ENCODE data around the gene TPM4.
"Not testable (repeated sequence)": the region's sequence is repeated elsewhere in the genome, so short reads cannot be mapped to it uniquely, and the experiment has no call there.

The TPM4 gene

DNA sequence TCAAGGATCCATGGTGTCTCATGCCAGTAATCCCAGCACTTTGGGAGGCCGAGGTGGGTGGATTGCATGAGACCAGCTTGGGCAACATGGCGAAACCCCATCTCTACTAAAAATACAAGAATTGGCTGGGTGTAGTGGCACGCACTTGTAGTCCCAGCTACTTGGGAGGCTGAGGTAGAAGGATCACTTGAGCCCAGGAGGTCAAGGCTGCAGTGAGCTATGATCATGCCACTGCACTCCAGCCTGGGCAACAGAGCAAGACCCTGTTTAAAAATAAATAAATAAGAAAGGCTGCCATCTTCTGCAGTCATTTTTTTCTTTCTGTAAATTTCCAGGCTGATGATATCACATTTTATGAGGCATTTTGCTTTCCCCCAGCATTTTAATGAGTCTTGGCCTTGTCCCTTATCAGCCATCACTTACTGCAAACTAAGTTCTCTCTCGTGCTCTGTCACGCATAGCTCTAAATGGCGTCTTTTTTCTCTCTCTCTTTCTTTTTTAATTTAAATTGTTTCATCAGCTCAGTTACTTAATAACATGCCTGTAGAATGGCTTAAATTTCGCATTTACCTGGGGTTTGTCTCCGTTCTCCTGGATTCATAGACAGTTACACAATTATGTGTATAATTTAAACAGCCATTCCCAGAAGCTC lies 23.1 kb downstream of the TPM4 start:
- DNase-seq: not testable (repeated sequence)

DNA sequence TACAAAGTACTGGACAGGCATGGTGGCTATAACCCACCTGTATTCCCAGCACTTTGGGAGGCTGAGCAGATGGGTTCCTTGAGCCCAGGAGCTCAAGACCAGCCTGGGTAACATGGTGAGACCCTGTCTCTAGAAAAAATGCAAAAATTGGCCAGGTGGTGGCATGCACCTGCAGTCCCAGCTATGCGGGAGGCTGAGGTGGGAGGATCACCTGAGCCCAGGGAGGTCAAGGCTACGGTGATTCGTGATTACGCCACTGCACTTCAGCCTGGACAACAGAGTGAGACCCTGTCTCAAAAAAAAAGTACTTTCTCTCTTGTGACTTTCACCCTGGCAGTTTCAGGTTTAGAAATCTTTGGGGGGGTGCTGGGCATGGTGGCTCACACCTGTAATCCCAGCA lies 24.2 kb downstream of the TPM4 start:
- DNase-seq: no peak

DNA sequence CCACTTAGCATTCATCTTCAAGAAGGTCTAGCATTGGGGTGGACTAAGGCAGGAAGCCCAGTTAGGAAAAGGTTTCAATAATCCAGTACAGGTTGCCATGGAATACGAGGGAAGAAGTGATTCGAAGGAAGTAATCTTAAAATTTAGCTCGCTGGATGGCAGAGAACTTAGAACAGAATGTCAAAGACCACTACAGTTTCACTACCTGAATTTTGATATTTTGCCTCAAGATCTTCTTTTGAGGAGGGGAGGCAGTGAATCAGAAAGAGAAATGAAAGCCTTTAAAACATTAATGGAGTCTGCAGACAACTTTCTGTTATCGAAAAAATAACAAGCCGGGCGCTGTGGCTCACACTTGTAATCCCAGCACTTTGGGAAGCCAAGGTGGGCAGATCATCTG lies 28.4 kb downstream of the TPM4 start:
- no peak for DNase-seq

DNA sequence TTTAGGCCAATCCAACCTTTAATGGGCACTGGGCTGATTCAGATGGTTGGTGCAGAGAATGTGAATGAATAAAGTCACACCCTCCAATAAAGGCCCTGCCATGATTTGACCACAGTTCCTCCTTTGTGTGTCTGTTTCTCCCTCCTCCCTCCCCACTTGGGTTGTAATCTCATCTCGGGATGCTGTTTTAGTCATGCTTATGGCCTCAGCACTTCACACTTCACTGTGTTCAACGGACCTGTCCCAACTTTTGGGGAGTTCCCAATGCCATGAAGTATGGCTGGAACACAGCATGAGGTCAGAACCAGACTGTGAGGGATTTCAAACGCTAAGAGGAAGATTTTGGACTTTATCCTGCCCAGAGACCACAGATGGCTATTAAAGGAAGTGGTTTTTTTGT lies 29.8 kb downstream of the TPM4 start:
- DNase-seq: peak; percentile 80 to 91

DNA sequence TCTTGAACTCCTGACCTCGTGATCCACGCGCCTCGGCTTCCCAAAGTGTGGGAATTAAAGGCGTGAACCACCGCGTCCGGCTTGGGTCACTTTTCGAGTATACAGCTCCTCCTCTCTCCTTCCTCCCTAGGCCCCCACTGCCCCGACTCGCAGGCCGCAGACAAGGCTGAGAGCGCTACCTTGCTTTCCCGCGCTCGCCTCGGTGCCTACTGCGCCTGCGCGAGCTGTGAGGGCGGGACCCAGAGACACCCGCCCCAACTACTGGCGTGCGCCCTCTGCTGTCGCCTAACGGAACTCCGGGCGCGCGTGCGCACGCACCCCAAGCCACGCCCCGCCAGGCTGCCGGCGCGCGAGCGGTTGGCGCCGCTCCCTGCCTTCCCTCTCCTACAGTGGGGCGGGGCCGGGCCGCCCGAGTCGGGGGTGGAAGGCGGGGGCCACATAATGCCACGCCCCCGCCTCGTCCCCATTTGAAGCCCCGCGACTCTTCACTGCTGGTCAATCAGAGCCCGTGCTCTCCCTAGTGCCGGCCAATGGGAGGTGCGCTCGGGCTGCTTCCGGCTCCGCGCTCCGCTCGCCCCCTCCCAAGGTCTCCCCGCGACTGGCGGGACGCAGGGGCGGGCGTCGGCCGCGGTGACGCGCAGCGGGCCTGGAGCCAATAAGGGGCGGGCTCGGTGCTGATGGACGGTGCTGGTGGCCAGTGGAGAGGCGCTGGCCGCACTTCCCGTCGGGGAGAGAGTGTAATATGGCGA lies 35.0 kb downstream of the TPM4 start, which contains the start of gene RAB8A:
RAB8A (plus strand) TSS at position 730 of the 749 bp plus-strand sequence; CDS start at position 743, 13 bp downstream.
- DNase-seq: peak; percentile 99 to 100

DNA sequence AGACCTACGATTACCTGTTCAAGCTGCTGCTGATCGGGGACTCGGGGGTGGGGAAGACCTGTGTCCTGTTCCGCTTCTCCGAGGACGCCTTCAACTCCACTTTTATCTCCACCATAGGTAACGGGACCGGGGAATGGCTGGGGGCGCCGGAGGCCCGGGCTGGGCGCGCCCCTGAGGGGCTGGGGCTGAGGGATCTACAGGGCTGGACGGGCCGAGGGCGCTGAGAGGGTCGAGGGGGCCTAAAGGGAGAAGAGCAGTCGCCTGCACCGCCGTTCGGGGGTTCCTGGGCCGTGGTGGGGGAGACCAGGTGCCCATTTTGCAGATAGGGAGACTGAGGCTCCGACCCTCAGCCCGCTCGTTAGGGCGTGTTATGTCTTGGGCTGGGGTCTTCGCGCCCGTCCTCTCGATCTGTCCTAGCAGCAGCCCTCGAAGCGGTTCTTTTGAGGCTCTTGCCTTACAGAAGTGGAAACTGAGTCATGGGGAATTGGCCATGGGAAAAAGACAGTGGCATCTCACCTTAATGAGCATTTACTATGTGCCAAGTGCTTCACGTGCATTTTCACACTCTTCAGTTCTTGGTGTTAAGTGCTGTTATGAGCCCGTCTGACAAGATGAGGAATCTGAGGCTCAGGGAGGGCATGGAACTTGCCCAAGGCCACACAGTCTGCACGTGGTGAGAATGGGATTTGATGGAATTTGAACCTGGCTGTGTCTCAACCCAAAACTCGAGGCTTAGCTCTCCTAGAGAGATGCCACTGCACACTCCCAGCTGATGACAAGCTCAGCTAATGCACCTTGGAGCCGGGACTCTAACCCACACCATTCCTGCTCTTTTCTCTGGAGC lies 35.8 kb downstream of the TPM4 start:
- no peak for DNase-seq

DNA sequence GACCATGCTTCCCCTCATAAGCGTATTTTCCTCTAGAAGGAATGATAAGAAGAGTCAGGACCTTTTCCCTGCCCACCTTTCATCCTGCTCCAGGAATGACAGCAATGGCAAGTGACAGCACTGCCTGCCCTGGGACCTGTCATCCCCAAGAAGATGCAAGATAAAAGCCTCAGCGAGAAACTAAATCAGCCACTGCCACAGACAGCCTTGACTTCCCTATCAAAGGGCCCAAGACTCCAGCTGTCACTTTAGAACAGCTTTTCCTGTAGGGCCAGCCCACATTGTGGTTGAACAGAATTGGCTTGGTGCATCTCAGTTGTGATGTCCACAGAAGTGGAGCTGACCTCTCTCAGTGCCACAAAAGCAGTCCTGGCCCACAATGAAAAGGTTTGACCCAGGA lies 36.5 kb downstream of the TPM4 start:
- DNase-seq: no peak

DNA sequence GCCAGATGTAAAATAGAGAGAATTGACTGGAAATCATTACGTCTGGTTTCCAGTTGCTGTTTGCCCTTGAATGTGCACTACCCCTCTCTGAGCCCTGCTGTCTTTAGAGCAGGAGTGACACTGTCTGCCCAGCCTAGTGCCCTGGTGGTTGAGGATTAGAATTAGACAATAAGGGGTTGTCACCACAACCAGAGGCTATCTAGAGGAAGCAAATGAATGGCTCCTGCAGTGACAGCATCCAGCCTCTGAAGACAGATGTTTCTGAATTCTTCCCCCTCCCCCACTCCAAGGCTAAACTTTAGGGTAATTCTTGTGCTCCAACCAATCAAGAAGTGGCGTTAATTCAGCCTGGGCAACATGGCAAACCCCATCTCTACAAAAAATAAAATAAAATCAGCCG lies 37.4 kb downstream of the TPM4 start:
- DNase-seq: no peak

DNA sequence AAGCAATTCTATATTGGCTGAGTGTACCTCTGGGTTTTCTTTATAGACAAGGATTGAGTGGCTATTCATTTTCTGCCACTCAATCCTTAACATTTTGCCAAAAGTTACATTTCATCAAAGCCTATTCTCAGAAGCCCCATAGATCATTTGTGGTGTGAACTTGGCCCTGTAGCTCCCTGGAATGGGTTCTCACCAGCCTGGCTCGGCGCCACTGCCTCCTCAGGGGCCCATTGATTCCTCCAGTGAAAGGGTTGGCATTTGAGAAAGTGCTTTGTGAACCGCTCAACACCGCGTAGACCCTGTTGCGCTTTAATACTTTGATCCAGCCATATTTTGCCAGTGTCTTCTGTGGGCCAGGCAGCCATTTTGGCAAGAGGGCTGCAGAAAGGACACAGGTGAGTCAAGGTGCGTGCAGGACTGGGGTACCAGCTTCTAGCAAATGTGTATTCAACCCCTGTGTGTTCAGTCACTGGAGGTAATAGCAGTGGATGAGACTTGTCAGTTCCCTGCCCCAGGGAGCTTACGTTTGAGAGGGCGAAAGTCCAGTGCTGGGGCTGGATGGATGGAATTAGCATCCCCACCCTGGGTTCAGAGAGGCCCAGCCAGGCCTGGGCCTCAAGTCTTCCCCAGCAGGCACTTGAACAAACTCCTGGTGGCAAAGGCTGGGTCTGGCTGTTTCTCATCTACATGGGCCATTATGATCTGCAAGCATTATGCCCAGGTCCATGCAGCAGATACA lies 39.2 kb downstream of the TPM4 start:
- DNase-seq: no peak

DNA sequence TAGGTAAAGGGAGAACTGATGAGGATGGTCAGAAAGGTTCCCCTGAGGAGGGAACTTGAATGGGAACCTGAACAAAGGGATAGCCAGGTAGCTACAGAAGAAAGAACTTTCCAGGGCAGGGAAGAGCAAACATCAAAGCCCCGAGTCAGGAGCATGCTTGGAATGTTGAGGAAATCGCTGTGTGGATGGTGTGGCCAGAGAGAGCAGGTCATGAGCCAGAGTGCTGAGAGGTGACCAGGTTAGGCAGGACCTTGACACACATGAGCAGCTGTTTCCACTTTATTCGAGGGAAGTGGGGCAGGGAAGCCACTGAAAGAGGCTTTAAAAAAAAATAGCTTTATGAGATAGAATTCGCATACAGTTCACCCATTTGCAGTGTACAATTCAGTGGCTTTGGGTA lies 39.8 kb downstream of the TPM4 start:
- DNase-seq: no peak

DNA sequence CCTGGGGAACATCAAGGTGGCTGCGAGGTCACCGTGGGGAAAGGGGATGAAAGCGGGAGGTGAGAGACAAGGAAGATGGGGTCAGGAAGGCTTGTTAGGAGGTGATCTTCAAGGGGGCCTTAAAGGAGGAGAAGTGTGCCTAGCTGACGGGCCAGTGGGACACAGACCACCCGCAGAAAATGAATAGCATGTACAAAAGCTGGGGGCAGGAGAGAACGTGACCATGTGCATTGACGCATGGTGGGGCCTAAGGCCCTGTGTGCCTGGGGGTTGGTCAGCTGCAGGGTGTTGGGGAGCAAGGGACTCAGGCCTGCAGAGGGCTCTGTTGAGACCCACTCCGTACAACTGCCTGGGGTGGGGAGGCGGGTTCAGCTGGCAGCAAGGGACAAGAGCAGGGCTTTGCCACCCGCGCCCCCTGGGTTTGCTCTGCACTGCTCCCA lies 41.3 kb downstream of the TPM4 start:
- no peak for DNase-seq

DNA sequence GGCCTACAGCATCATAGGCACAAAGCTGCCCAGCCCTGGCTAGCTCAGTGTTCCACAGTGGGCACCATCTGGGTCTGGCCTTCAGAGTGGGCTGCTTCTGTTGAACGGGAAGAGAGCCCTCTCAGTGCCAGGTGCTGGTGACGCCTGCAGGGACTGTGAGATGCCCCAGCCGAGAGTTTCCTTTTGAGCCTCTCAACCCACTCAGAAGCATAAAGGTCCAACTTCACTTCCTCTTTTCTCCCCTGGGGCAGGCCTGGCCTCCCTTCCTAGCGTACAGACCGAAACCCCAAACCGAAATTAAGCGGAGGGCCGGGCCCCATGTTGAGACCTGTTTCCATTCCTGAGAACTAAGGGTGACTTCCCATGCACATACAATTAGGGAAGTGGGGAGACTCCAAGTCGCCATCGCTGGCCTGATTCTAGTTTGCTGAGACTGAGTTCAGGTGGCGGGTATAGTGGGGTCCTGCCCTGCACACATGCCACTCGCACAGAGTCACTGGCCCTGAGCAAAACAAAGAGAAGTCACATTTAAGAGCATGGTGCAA lies 42.3 kb downstream of the TPM4 start:
- peak; percentile 91 to 94 for DNase-seq

DNA sequence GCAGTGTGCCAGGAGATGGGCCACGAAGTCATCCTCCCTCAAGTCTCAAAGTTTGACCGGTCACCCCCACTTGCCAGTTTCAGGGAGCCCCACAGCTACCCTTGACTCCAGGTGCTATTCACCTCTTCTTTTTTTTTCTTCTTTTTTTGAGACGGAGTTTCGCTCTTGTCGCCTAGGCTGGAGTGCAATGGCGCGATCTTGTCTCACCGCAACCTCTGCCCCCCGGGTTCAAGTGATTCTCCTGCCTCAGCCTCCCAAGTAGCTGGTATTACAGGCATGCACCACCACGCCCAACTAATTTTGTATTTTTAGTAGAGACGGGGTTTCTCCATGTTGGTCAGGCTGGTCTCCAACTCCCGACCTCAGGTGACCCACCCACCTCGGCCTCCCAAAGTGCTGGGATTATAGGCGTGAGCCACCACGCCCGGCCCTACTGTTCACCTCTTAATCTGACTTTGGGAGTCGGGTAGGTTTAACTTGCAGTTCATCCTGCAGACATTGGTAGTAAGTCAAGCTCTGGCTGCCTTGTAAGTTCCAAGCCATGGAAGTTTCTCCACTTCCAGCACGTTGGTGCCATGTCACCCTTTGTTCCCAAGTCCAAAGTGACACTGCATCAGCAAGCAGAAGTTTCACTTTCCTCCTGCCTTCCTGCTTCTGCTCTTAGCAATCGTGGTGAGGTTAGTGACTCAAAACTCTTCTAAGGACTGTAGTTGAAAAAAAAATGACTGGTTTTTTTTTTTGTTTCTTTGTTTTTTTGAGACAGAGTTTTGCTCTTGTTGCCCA lies 43.0 kb downstream of the TPM4 start:
- peak; percentile 84 to 92 for DNase-seq

DNA sequence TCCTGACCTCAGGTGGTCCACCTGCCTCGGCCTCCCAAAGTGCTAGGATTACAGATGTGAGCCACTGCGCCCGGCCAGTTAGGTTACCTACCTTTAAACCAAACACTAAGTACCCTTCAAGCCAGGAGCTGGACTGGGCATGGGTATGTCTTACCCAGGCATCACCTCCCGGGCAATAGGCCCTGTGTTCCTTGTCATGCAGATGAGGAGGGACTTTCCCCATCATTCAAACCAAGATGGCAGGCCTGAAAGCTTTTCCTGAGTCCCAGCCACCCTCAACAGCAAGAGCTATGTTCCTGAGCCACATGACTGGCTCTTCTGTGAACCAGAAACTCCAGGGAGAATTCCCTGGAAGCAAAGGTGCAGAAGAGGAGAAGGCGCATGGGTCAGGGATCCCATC lies 44.8 kb downstream of the TPM4 start:
- no peak for DNase-seq

DNA sequence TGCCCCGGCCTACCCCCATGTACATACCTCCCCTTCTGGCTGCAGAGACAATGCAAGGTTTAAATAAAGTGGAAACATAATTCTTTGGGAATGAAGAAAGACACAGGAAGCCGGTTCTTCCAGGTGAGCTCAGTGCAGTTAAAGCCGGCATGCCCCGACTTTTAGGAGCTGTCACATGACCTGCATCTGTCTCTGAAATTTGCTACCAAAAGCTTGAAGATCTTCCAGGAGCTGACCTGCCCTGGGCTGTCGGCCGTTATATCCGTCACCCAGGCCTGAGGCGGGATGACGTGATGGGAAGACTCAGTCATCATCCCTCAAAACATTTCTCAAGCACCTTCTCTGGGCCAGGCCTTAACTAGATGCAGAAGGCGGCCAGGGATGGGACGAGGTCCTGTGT lies 45.7 kb downstream of the TPM4 start:
- no peak for DNase-seq

DNA sequence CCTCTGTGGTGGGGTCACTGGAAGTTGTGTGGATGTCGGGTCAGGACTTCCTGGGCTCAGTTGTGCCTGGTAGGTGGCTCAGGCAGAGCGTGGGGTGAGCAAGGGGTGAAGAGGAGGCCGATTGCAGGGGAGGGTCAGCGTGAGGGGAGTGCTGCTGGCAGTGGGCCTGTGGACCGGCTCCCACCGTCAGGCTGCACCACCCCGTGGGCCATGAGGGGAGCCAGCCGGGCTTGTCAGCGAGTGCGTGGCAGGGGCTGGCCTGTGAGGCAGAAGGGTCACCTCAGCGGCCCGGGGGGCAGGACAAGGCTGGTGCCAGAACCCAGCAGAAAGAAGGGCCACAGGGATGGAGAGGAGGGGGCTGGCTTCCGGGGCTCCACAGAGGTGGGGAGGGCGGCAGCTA lies 48.7 kb downstream of the TPM4 start:
- DNase-seq: no peak

DNA sequence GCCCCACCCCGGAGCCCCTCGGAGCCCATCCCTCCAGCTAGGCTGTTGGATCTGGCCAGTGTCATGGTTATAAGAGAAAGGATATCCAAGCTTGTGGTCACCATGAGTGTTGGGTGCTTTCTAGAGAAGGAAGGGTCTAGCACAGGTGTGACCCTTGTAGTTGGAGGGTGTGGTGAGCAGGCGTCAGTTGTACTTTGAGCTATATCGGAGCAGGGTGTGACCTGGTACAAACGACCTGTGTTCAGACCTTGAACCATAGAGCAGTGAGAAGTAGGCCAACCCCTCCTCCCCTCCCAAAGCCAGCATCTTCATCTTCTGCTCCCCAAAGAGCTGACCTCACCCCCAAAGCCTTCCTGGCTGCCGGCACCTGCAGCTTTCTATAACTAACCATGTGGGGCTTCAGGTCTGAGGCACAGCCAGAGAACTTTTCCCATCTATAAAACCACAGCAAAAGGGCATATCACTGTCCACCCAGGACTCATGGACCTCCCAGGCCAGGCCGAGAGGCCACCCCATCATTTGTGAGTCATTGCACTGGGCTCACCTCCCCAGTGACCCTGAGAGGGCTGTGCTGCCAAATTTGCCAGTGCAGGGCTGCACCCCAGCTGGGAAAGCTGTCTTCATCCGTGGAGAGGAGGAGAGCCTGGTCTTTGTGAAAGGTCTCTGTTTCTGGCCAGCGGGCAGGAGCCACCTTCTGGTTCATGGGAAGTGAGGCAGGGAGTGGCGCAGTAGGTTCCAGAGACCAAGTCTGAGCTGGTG lies 49.6 kb downstream of the TPM4 start:
- DNase-seq: no peak

DNA sequence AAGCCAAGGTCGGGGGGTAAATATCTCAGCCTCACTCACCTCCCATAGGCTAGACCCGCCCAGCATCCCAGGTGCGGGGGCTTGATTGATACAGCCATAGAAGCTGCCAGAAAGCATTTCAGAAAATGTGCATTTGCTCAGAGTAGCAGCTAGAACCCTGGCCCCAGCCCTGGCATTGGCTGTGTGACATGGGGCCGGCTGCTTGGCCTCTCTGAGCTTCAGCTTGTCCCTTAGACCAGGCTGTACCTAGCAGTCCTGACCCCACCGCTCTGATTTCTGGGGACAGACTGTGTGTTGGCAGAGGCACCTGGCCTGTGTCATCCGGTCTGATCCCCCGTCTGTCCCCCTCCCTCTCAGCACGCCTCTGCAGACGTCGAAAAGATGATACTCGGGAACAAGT lies 50.8 kb downstream of the TPM4 start:
- DNase-seq: no peak

DNA sequence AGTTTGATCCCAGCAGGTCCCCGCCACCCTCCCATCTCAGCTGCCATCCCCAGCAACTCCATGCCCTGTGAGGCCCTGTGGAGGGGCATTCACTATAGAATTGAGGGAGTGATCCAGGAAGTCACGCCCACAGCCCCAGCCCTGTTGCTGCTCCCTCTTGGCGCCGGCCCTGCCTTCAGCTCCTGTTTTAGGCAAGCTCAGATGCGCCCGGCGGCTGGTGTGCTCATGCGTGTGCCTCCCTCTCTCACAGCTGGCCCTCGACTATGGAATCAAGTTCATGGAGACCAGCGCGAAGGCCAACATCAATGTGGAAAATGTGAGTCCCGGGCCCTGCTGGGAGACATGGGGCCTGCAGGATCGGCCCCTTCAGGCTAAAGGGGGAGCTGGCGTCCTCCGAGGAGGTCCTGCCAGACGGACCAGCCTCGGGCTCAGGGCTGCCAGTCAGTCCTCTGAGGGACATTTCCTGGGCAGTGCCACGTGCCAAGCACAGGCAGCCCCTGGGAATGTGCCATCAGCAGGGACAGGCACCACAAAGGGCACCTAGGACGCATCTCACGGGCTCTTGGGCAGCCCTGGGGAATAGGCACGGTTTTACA lies 51.6 kb downstream of the TPM4 start:
- no peak for DNase-seq

DNA sequence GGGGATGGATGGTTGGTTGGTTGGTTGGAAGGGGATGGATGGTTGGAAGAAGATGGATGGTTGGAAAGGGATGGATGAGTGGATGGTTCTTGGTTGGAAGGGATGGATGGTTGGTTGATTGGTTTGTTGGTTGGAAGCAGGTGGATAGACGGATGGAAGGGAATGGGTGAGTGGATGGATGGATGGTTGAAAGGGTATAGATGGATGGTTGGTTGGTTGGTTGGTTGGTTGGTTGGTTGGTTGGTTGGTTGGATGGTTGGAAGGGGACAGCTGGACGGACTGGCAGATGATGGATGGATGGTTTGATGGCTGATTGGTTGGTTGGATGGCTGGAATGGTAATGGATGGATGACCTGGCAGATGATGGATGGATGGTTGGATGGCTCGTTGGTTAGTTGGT lies 55.4 kb downstream of the TPM4 start:
- DNase-seq: no peak

DNA sequence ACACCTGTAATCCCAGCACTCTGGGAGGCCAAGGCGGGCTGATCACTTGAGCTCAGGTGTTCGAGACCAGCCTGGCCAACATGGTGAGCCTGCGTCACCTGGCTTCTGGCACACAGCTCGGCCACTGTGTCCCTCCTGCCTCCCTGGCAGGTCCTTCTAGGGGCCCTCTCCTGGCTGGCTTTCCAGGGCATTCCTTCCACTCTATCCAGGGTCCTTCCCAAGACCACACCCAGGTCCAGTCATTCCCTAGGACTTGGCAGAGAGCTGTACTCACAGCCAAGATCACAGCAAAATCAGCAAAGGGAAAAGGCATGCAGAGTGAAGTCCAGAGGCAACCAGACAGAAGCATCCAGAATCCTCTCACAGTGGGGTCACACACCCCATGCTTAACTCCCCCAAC lies 57.5 kb downstream of the TPM4 start:
- DNase-seq: no peak

All from inflammatory macrophage treated with lipopolysaccharide for 1 hour (primary cell).